ENCODE results near the gene GPC3. TPM values are rescaled to one million over a fixed set of nuclear protein-coding genes. Genes with fewer than 3 reads are reported as not detected.

Gene GPC3
- total and polyA plus RNA-seq, 2 of the 4 experiments (the other 2 are of a cell fraction), result not detected

- WGBS, 2 experiments (ENCODE audit: extremely low coverage in 2 of 2, insufficient read length in 1 of 2), result no CpG with 5 or more reads among the region's 4 CpGs
These were observed 261.5 kb downstream of the GPC3 start for GRCh38 chrX:133723930-133724329.

More at GRCh38 chrX:133723930-133724329, 261.5 kb downstream of the GPC3 start:
- TF ChIP-seq BHLHE40 (IDR thresholded peaks at IDR 0.05; ENCODE audit: low read depth, low read length) (no peak), CHD1 (IDR thresholded peaks at IDR 0.05; ENCODE audit: low read depth, low read length) (no peak), SMC3 (IDR thresholded peaks at IDR 0.05; ENCODE audit: low read depth, low read length) (no peak), RCOR1 (IDR thresholded peaks at IDR 0.05; ENCODE audit: insufficient replicate concordance, low read length) (no peak), RFX5 (IDR thresholded peaks at IDR 0.05; ENCODE audit: low read depth, low read length) (no peak), RAD21 (IDR thresholded peaks at IDR 0.05; ENCODE audit: low read length) (no peak), NFE2L2 (IDR thresholded peaks at IDR 0.05; ENCODE audit: low read depth, low read length) (no peak), MAZ (IDR thresholded peaks at IDR 0.05; ENCODE audit: borderline replicate concordance, low read depth, low read length) (no peak), MXI1 (IDR thresholded peaks at IDR 0.05; ENCODE audit: borderline replicate concordance, low read depth, low read length) (no peak), POLR2A (IDR thresholded peaks at IDR 0.05; ENCODE audit: low read depth, low read length) (no peak), FOS (IDR thresholded peaks at IDR 0.05; ENCODE audit: low read depth, low read length) (no peak), CEBPB (IDR thresholded peaks at IDR 0.05; ENCODE audit: low read depth, low read length) (no peak), MAFK (IDR thresholded peaks at IDR 0.05; ENCODE audit: low read depth, low read length) (no peak), ELK1 (IDR thresholded peaks at IDR 0.05; ENCODE audit: borderline replicate concordance, low read depth, low read length) (no peak)
- TF ChIP-seq, protein P1, sequence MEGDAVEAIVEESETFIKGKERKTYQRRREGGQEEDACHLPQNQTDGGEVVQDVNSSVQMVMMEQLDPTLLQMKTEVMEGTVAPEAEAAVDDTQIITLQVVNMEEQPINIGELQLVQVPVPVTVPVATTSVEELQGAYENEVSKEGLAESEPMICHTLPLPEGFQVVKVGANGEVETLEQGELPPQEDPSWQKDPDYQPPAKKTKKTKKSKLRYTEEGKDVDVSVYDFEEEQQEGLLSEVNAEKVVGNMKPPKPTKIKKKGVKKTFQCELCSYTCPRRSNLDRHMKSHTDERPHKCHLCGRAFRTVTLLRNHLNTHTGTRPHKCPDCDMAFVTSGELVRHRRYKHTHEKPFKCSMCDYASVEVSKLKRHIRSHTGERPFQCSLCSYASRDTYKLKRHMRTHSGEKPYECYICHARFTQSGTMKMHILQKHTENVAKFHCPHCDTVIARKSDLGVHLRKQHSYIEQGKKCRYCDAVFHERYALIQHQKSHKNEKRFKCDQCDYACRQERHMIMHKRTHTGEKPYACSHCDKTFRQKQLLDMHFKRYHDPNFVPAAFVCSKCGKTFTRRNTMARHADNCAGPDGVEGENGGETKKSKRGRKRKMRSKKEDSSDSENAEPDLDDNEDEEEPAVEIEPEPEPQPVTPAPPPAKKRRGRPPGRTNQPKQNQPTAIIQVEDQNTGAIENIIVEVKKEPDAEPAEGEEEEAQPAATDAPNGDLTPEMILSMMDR (conservative IDR thresholded peaks at IDR 0.05; ENCODE audit: low read depth, low read length), result no peak
- TF ChIP-seq, protein P2, sequence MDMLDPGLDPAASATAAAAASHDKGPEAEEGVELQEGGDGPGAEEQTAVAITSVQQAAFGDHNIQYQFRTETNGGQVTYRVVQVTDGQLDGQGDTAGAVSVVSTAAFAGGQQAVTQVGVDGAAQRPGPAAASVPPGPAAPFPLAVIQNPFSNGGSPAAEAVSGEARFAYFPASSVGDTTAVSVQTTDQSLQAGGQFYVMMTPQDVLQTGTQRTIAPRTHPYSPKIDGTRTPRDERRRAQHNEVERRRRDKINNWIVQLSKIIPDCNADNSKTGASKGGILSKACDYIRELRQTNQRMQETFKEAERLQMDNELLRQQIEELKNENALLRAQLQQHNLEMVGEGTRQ (IDR thresholded peaks at IDR 0.05; ENCODE audit: low read depth, low read length), result no peak
- Histone ChIP-seq H3K4me1 (ENCODE audit: control insufficient read depth, insufficient read depth, low read length) (peaks cover 2% of the 10 kb centered on the region; the same call in 1 of the 2 replicates), H3K4me3 (ENCODE audit: insufficient read depth, low read depth, low read length) (no peak overlapping the region), H2BK20ac (ENCODE audit: low read depth, low read length) (no peak overlapping the region), H3K27me3 (ENCODE audit: control insufficient read depth, insufficient read depth, low read length) (no peaks in the 10 kb centered on the region; the same call in 1 of the 2 replicates), H2AK9ac (replicated peaks; ENCODE audit: low read depth, low read length, poor library complexity) (no peak overlapping the region), H4K91ac (ENCODE audit: insufficient read depth, low read depth, low read length) (no peak overlapping the region), H3K23ac (ENCODE audit: low read depth, low read length) (no peak overlapping the region), H2BK15ac (ENCODE audit: low read depth, low read length) (no peak overlapping the region), H3K9me1 (ENCODE audit: insufficient read depth, low read length) (no peaks in the 10 kb centered on the region; the same call in 1 of the 2 replicates), H3K18ac (ENCODE audit: low read depth, low read length) (no peak overlapping the region), H2BK120ac (ENCODE audit: low read depth, low read length) (no peak overlapping the region), H3K27ac (ENCODE audit: insufficient read depth, low read length) (no peak overlapping the region), H3K36me3 (ENCODE audit: control insufficient read depth, insufficient read depth, low read length) (no peaks in the 10 kb centered on the region), H2BK5ac (ENCODE audit: low read depth, low read length, poor library complexity, severe bottlenecking) (no peak overlapping the region), H3K79me1 (ENCODE audit: low read depth in 1 of 2, low read length in 2 of 2) (no peaks in the 10 kb centered on the region), H4K20me1 (ENCODE audit: insufficient read depth, low read length) (no peaks in the 10 kb centered on the region), H3K9me3 (ENCODE audit: control insufficient read depth, insufficient read depth, low read length) (no peaks in the 10 kb centered on the region), H3K9ac (ENCODE audit: low read depth, low read length) (no peak overlapping the region), H2AK5ac (ENCODE audit: low read depth, low read length) (no peak overlapping the region), H3K14ac (replicated peaks; ENCODE audit: low read depth, low read length) (no peak overlapping the region), H4K8ac (ENCODE audit: low read depth in 2 of 2, low read length in 2 of 2) (no peak overlapping the region), H3K56ac (ENCODE audit: extremely low read depth, insufficient read depth, low read length) (no peak overlapping the region), H3K4ac (ENCODE audit: low read depth, low read length) (no peak overlapping the region), H4K5ac (ENCODE audit: low read depth, low read length) (no peak overlapping the region), H3K4me2 (ENCODE audit: low read depth, low read length) (no peak overlapping the region), H2AFZ (replicated peaks; ENCODE audit: low read length, poor library complexity) (no peak overlapping the region)
- POLR2A ChIA-PET (ENCODE audit: unreplicated experiment), result no interaction called here
- CTCF ChIA-PET, result interaction anchor here (1.3 kb wide), 1 partner anchor 69 kb away, joined by 5 read pairs; no protein-coding TSS in a partner anchor
- dilution Hi-C loops (cut with HindIII; ENCODE audit: low sequenced_read_pairs, unreplicated experiment) (no loop called here), intact Hi-C loops (cut with micrococcal nuclease) (no loop called here), in situ Hi-C loops (cut with MboI; ENCODE audit: low sequenced_read_pairs) (no loop called here)
- DNase-seq (no peak), ATAC-seq (ENCODE audit: low read depth) (no peak)
- no TSS peak for BruUV-seq (replicated peaks)

All from IMR-90 (cell line).